ENCODE measurements around the gene COBL.

DNA sequence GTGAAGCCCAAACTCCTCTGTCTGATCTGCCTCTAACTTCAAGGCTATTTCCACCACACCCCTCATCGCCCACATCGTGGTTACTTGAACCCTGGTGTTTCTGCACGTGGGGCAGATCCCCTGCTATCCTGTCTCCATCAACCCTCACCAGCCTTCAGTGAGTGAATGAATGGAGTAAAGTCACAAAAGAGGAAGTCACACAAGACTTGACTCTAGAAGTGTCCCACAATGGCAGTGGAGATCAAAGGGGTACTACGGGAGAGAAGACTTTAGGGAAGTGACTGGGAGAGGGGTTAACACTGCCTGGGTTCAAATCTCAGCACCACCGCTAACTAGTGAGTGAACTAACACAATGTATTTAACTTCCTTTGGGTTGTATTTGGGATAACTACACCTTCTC, 85.9 kb downstream of the COBL start:
- no peak for TF ChIP-seq POLR2A (IDR thresholded peaks at IDR 0.05)
- TF ChIP-seq CTCF (IDR thresholded peaks at IDR 0.05): no peak
- no peak for TF ChIP-seq POLR2AphosphoS5 (IDR thresholded peaks at IDR 0.05)
